Activated CD8-positive, alpha-beta memory T cell treated with anti-CD3 and anti-CD28 coated beads, Interleukin-2, amount 50 U/mL, for 48 hours (primary cell): ENCODE results near the gene GRIK3.

ENCODE experiments used
- DNase-seq: peaks from one replicate; pipeline ENCODE4 v3.0.0-alpha.2; 2020

GRIK3 gene

DNA sequence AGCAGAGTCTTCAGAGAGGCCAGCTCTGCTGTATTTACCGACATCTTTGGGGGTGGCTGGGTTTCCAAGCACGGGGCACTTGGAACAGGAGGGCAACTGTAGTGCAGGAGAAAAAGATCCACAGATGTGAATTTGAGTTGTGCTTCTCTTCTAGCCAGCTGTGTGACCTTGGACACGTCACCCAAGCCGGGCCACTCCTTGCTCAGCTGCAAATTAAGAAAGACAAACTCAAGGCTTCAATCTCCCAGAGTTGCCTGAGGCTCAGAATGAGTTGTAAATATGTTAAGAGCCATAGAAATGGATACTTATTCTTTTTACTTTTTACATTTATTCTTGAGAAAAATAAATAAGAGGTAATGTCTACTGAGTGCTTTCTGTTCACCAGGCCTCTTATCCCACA is 24.3 kb downstream of the GRIK3 start:
- DNase-seq: no peak

GRCh38 chr1:37009521-37009920 is 24.8 kb downstream of the GRIK3 start:
- no peak for DNase-seq

DNA sequence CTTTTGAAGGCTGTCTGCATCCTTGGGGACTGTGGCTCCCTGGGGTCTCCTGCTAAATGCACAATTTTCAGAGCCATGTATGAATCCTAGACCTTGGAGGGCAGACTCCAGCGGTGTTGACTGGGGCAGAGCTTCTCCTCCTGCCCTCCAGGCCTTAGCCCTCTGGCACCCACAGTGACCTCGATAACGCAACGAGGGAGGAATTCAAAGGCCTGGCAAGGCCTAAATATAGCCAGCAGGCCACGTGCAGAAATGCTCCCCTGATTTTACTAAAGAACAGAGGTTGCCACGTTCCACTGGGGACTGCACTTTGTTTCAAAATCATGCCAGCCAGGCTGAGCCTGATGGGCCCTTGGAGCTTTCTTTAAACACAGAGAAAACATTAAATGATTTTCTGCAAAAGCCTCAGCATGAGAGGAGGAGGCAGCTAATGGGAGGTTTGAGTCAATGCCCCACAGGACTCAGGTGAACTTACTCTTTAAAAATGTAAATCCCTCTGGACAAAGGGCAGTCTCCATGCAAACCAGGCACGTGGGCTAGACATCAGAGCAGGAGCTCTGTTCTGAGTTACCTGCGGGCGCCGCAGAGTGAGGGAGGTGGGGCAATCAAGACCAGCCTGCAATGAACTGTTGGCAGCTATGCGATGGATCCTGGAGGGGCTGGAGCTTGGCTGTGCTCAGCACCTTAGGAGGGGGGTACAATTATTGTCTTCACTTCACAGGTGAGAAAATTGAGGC is 28.0 kb downstream of the GRIK3 start:
- no peak for DNase-seq

GRCh38 chr1:37002898-37003297 is 31.4 kb downstream of the GRIK3 start:
- no peak for DNase-seq

- DNase-seq: no peak
These were observed 32.6 kb downstream of the GRIK3 start for GRCh38 chr1:37001703-37002102.

DNA sequence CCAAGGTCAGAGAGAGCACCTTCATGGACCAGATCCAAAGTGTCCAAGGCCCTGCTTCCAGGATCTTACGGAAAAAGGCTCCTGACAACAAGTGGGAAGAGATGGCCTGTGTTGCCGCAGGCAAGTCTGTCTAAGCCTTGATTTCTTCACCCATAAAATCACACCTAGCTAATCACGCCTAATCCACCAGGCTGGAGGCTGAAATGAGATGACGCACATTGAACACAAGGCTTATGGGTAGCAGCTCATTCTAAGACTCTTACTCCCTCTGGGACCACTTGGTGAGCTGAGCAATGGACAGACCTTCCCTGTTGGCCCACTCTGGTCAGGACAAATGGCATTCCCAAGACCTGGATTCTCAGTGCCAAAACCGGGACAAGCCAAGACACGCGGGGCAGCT is 38.2 kb downstream of the GRIK3 start:
- DNase-seq: no peak

GRCh38 chr1:36994868-36995267 is 39.4 kb downstream of the GRIK3 start:
- DNase-seq: no peak

GRCh38 chr1:36994294-36994693 is 40.0 kb downstream of the GRIK3 start:
- DNase-seq: no peak

DNA sequence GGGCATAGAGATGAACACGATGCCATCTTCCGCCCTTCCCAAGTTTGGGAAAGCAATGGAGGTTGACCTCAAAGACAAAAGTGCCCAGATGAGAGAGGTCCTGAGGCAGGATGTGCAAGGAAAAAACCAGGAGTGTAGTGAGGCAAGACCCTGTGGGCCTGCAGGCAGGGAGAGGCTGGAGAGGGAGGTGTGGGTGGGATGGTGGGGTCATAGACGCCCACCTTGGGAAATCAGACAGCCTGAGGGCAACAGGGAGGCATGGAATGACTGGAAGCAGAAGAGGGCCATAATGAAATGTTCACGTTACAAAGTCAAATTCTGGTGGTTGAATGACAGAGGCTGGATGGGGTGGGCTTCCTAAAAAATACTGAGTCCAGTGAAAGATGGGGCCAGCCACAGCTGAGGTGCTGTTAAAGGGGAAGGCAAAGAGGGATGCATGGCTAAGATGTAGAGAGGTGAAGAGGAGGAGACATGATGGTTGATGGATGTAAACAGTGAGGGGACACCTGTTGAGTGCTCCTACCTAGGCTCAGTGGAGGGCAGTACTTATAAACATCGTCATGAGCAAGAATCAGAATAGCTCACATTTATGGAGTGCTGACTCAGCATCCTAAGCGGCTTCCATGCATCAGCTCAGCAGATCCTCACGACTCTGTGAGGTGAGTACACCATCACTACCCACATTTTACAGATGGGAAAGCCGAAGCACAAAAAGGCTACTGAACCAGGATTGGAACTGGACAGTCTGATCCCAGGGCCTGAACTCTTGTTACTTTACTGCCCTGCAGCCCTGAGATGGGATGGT is 42.0 kb downstream of the GRIK3 start:
- no peak for DNase-seq

DNA sequence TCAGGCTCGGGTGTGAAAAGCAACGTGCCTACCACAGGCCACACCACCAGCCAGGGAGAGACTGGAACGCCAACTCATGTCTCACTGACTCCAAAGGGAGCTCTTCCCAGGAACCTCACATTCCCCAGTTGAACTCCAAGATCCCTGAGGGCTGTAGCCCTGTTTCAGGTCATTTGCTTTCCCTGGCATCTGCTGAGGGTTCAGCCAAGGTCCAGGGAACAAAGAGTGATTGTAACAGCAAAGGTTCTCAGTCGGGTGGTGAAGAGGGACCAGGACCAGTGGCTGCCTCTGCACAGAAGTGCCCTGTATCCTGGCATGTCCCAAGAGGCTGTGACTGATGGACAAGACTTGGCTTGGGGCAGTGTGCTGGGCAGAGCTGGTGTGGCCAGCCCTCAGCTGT is 42.8 kb downstream of the GRIK3 start:
- DNase-seq: no peak

DNA sequence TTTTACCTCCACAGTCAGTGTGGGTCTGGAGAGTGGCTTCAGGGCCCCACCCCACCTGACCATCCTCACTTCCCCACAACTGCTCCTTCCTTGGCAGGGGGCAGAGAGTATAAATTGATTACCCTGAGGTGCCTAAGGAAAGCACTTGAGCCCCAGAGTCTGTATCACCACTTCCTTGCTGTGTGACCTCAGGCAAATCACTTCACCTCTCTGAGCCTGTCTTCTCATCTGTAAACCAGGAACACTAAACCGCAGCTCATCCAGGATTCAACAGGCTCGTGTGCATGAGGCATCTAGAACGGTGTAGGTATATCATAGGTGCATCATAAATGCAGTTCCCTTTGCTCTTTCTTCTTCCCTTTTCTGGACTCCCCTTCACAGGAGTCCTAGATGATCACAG is 43.4 kb downstream of the GRIK3 start:
- no peak for DNase-seq

- no peak for DNase-seq
These were observed 45.1 kb downstream of the GRIK3 start for GRCh38 chr1:36989241-36989640.

GRCh38 chr1:36988741-36989193 is 45.5 kb downstream of the GRIK3 start:
- DNase-seq: no peak

GRCh38 chr1:36988321-36988720 is 46.0 kb downstream of the GRIK3 start:
- DNase-seq: no peak

GRCh38 chr1:36987276-36987675 is 47.0 kb downstream of the GRIK3 start:
- DNase-seq: no peak

GRCh38 chr1:36986241-36986985 is 47.9 kb downstream of the GRIK3 start:
- DNase-seq: no peak

GRCh38 chr1:36984675-36985074 is 49.6 kb downstream of the GRIK3 start:
- no peak for DNase-seq

GRCh38 chr1:36984026-36984425 is 50.3 kb downstream of the GRIK3 start:
- DNase-seq: no peak

GRCh38 chr1:36982709-36983108 is 51.6 kb downstream of the GRIK3 start:
- DNase-seq: no peak

- DNase-seq: no peak
These were observed 52.3 kb downstream of the GRIK3 start for GRCh38 chr1:36981771-36982622.

DNA sequence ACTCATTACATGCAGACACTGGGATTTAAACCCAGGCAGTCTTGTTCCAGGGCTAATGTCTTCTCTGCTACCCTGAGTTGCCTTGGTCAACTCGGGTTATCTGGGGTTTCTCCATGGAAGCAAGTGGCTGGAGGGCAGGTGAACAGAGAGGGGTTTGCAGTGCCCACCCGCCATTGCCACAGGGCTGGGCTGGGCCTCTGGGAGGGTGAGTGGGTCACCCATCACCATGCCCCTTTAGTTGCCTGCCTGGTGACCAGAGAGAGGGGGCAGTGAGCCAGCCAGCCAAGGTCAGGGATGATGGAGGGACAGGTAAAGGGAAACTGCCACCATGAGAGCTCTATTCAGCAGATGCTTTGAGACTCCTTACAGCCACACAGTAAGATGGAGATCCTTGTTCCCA is 53.2 kb downstream of the GRIK3 start:
- no peak for DNase-seq

DNA sequence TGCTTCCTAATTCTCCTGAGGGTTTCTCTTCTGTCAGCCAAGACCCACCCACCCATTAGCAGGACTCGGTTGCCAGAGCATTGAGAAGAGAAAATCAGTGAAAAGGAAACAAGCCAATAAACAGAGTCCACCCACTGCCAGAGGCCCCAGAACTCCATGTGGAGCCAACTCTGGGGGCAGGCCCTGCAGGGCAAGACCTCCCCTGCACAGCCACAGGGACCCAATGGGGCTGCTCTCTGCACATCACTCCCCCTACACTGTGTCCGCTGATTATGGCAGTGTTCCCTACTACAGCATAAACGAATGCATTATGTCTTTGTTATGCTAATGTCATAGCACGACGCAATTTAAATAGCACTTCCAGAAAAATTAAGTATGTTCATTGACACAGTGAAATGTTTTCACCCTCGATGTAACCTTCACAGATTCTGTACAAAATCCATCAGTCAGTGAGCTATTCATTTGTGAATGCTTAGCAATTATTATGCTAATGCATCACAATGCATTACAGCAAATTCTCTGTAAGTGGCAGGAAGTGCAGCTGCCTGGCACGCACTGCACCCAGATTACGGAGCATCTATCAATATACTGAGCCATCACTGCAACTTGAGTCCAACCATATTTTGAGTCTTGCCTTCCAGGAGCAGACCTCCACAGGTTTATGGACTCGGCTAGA is 56.4 kb downstream of the GRIK3 start:
- DNase-seq: no peak
